Measurements from ENCODE around the gene CNTD1. TPM values are rescaled to one million over a fixed set of nuclear protein-coding genes. Genes with fewer than 3 reads are reported as not detected.
A peak's percentile ranks its signal among the peaks of the same experiment; 100 is the strongest.

The CNTD1 gene
- polyA plus RNA-seq, 10 donors, result 0.46 to 1.5 (median 0.74) TPM

DNA sequence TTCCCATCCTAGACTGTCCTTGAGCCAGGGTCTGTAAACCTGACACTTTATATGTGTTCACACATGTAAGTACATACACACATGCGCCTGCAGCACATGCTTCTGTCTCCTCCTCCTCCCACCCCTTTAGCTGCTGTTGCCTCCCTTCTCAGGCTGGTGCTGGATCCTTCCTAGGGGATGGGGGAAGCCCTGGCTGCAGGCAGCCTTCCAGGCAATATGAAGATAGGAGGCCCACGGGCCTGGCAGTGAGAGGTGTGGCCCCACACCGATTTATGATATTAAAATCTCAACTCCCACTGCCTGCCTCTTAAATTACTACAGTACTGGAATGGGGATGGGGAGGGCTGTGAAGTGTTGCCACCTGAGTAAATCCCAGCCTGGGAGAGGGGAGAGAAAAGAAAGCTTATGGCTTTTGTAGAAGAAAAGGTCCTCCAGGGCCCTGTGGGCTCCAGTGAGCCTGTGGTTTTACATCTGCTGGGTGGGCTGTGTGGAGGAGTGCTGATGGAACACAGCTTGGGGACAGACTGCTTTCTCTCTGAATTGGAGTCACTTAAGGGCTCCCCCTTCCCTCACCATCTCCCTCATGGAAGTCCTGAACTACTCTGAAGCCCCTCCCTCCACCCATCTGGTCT is 19.2 kb upstream of the CNTD1 start:
- DNase-seq, result no peak

DNA sequence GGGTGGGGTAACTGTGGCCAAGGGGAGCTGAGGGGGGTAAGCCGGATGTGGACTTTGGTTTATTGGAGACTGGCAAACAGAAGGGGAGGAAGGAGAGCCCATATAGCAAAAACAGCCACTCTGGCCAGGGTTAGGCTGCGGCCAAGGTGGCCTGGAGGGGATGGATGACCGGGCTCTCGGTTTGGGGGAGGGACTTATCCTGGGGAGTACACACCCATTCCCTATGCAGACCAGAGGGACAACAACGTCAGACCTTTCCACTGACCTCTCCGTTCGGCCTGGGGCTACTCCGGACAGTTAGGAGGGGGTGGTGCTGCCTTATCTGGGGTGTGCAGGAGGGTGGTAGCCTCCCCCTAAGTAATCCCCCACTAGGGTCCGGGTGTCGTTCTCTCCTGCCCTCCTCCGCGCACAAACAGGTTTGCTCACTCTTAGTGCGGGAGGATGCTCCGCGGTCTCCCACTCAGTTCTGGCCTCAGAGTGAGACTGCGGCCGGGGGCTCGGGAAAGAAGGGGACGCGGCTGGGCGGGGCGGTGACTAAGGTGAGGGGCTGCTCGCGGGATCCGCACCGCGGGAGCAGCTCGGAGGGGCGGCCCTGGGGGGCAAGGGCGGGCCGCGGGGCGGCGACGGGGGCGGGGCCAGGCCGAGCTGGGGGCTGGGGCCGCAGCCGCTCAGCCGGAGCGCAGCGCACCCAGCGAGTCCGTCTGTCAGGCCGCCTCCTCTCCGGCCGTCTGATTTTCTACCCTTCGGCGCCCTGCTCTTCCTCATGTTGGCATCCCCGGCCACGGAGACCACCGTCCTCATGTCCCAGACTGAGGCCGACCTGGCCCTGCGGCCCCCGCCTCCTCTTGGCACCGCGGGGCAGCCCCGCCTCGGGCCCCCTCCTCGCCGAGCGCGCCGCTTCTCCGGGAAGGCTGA is 18.5 kb upstream of the CNTD1 start, which contains the start of gene WNK4:
Gene WNK4 (plus strand): TSS at position 675 of the 915 bp plus-strand sequence. CDS start 89 bp downstream, at position 764.
- DNase-seq, result peak in 1 of 3 donors; percentile 62

DNA sequence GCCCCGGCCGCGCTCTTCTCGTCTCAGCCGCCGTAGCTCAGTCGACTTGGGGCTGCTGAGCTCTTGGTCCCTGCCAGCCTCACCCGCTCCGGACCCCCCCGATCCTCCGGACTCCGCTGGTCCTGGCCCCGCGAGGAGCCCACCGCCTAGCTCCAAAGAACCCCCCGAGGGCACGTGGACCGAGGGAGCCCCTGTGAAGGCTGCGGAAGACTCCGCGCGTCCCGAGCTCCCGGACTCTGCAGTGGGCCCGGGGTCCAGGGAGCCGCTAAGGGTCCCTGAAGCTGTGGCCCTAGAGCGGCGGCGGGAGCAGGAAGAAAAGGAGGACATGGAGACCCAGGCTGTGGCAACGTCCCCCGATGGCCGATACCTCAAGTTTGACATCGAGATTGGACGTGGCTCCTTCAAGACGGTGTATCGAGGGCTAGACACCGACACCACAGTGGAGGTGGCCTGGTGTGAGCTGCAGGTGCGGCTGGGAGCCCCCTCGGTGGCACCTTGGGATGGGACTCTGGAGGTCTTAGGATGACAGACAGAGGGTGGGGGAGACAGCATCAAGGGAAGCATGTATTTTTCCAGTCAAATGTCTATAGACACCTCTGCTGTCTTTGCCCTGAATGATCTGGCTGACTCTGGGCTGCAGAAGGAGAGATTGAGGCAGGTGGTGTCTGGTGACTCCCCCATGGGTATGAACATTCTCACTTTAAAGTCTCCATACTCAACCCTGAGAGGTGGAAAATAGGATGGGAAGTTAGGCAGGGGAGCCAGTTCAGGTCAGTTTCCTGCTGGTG is 17.6 kb upstream of the CNTD1 start:
- no peak for DNase-seq

DNA sequence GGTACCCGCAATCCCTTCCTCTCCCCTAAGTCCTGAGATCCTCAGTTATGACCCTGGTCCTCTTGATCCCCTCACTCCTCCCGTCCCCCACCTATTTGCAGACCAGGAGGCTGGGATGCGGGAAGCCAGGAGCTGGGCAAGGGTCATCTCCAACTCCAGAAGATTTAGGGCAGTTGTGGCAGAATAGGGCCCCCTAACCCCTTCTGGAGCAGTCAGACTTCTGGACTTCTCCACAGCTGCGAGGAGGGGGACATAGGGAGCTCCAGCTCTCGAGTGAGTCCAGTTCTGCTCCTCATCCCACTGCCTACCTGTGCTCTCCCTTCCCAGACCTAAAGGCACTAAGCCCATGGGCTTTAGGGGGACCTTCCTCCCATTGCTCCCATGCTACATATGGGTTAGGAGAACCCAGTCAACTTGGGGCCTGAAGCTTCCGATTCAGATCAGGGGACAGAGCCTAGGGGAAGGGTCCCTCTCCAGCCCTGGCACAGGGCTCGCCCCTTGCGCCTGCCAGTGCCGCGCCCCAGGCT is 17.0 kb upstream of the CNTD1 start:
- no peak for DNase-seq

DNA sequence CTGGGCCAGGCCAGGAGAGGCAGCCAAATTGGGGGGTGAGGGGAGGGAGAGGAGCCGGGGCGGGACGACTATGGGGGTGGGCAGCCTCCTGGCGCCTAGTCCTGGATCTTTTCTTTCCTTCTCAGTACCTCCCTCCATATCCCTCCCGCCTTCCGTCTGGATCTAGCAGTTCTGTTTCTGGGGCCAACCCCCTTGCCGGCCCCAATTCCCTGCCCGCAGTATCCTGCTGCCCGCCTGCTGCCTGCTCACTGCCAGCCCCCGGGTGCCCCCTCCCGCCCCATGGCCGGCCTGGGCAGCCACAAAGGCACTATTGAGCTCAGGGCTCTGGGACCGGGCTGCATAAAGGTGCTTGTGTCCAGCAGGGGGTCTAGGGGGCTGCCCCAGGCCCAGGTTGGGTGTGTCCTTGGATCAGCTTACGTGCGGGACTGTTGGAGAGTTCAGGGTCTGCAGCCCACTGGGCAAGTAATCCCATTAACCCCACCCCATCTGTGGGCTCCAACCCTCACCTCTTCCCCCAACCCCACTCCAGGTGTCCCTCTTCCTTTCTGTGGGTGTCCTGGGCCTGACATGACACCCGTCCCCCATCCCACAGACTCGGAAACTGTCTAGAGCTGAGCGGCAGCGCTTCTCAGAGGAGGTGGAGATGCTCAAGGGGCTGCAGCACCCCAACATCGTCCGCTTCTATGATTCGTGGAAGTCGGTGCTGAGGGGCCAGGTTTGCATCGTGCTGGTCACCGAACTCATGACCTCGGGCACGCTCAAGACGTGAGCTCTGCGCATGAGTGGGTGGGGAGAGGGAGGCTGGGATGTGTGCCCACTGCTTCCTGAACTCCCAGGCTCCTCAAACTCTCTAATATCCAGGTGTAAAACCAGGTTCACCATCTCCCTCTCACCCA is 16.2 kb upstream of the CNTD1 start:
- DNase-seq, result no peak

DNA sequence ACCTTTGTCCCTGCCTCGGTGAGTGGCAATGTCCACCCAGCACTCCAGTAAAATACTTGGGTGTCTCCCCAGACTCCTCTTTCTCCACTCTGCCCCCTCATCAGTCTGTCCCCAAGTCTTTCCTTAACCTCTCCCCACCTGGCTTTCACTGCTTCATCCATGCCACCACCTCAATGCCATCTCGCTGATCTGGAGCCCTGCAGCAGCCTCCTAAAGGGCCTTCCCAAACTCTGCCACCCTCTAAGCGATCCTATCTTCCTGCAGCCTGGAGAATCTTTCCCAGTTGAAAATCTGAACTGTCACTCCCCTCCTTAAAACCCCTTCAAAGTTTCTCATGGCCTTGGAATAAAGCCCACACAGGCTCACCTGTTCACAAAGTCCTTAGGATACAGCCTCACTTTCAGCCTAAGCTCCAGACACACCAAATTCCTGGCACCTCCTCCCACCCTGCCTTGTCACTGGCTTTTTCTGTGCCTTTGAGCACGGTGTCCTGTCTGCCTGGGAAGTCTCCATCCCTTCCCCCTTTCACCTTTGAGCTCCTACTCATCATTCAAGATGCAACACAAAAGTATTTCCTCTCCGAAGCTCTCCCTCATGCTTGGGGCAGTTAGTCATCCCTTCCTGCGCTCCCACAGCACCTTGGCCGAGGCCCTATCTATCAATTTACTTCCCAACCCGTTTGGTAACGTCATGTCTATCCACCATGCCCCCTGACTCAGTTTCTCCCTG is 15.4 kb upstream of the CNTD1 start:
- DNase-seq, result peak in 1 of 3 donors; percentile 68

DNA sequence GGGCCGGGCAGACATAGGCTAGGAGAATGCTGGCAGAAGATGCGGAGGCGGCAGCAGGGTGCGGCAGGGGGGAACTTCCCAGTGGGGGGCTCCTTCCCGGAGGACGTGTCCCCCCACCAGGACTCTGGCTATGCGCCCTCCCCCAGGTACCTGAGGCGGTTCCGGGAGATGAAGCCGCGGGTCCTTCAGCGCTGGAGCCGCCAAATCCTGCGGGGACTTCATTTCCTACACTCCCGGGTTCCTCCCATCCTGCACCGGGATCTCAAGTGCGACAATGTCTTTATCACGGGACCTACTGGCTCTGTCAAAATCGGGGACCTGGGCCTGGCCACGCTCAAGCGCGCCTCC is 14.9 kb upstream of the CNTD1 start:
- DNase-seq, result no peak

DNA sequence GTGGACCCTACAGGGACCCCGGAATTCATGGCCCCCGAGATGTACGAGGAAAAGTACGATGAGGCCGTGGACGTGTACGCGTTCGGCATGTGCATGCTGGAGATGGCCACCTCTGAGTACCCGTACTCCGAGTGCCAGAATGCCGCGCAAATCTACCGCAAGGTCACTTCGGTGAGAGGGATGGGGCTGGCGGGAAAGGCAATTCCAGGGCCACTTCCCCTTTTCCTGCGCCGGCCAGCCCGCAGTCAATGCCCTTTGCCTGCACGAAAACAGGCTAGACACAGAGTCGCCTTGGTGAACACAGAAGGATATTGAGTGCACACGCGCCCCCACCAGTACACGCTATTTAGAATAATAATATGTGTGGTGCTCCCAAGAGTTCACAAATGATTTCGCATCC is 14.3 kb upstream of the CNTD1 start:
- no peak for DNase-seq

DNA sequence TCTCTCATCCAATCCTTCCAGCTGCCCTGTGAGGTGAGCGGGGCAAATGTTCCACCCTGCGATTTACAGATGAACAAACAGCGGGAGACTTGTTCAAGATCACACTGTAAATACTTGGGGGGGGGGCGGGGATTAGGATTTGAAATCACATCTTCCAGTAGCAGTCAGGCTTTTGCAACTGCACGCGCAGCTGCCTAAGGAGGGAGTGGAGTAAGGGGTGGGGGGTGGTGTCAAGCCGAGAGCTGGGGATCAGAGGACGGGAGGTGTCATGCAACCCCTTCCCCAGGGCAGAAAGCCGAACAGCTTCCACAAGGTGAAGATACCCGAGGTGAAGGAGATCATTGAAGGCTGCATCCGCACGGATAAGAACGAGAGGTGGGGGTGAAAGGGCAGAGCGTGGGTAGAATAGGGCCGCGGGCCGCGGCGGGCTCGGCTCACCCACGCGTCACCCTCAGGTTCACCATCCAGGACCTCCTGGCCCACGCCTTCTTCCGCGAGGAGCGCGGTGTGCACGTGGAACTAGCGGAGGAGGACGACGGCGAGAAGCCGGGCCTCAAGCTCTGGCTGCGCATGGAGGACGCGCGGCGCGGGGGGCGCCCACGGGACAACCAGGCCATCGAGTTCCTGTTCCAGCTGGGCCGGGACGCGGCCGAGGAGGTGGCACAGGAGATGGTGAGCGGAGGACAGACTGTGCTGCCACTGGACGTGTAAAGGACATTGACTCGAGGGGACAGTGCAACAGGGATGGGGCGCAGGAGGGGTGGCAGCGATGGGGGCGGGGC is 13.7 kb upstream of the CNTD1 start:
- DNase-seq, result no peak

DNA sequence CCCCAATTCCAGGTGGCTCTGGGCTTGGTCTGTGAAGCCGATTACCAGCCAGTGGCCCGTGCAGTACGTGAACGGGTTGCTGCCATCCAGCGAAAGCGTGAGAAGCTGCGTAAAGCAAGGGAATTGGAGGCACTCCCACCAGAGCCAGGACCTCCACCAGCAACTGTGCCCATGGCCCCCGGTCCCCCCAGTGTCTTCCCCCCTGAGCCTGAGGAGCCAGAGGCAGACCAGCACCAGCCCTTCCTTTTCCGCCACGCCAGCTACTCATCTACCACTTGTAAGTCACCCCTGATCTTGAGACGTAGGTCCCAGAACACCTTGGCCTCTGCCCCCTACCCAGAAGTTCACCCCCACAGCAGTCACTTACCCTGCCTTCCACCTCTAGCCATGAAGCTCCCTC is 11.4 kb upstream of the CNTD1 start:
- no peak for DNase-seq

DNA sequence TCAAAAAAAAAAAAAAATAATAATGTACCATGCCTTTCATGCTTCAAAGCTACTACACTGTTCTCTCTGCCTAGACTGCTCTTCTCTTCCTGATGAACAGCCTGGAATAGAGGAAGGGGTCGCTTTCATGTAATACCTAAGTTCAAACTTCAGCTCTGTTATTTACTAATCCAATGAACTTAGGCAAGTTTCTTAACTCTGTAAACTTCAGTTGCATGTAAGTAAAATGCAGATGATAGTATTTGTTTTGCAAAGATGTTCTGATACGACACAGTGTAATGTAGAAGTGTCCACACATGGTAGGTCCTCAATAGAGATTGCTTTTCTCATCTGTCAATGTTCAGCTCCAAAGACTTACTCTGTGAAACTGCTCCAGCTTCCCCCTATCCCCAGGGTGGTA is 6.7 kb upstream of the CNTD1 start:
- DNase-seq, result no peak

DNA sequence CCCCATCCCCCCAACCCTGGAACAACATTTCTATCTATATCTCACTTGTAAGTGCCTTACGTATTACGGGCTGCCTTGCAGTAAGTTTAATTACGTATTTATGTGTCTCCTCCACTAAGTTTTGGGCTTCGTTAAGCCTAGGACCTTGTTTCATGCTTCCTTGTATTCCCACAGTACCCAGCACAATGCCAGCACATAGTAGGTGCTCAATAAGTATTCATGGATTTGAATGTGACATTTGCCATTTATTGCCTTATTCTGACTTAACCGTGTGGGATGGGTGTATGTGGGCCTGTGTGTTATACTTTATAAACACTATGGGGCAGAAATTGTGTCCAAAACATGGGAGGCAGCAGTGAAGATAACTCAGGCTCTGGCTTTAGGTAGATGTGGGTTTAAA is 6.1 kb upstream of the CNTD1 start:
- DNase-seq, result no peak

DNA sequence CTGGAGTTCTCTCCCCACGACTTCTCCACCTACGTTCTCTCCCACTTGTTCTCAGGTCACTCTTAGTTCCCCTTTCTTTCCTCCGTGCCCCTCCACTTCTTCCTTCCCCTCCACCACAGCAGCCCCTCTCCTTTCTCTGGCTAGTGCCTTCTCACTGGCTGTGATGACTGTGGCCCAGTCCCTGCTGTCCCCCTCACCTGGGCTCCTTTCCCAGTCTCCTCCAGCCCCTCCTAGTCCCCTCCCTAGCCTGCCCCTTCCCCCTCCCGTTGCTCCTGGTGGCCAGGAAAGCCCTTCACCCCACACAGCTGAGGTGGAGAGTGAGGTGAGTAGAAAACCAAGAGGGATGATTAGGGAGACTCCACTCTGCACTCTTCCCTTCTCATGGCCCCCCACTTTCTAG is 3.6 kb upstream of the CNTD1 start:
- DNase-seq, result no peak

DNA sequence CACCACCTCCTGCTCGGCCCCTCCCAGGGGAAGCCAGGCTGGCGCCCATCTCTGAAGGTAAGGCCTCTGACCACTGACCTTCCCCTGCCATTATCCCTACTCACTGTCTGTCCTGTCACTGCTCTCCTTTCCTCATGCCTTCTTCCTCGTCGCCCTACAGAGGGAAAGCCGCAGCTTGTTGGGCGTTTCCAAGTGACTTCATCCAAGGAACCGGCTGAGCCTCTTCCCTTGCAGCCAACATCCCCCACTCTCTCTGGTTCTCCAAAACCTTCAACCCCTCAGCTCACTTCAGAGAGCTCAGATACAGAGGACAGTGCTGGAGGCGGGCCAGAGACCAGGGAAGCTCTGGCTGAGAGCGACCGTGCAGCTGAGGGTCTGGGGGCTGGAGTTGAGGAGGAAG is 3.2 kb upstream of the CNTD1 start:
- no peak for DNase-seq

DNA sequence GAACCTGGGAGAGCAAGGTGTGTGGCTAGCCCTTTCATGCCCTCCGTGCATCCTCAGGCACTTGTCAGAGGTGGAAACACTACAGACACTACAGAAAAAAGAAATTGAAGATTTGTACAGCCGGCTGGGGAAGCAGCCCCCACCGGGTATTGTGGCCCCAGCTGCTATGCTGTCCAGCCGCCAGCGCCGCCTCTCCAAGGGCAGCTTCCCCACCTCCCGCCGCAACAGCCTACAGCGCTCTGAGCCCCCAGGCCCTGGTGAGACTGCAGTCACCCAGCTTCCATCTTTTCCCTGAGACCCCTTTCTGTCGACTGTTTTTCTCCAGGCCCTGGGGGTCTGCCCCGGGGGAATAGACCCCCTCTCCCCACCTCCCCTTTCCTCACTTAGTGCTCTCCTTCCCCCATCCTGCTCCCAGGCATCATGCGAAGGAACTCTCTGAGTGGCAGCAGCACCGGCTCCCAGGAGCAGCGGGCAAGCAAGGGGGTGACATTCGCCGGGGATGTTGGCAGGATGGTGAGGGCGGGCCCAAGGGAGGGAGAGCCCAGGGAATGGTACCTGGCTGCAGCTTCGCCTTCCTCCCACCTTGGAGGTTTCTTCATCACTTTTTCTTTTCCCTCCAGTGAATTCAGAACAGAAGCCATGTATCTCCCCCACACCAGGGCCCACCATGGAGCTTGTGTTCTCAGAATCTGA is 2.4 kb upstream of the CNTD1 start:
- no peak for DNase-seq

DNA sequence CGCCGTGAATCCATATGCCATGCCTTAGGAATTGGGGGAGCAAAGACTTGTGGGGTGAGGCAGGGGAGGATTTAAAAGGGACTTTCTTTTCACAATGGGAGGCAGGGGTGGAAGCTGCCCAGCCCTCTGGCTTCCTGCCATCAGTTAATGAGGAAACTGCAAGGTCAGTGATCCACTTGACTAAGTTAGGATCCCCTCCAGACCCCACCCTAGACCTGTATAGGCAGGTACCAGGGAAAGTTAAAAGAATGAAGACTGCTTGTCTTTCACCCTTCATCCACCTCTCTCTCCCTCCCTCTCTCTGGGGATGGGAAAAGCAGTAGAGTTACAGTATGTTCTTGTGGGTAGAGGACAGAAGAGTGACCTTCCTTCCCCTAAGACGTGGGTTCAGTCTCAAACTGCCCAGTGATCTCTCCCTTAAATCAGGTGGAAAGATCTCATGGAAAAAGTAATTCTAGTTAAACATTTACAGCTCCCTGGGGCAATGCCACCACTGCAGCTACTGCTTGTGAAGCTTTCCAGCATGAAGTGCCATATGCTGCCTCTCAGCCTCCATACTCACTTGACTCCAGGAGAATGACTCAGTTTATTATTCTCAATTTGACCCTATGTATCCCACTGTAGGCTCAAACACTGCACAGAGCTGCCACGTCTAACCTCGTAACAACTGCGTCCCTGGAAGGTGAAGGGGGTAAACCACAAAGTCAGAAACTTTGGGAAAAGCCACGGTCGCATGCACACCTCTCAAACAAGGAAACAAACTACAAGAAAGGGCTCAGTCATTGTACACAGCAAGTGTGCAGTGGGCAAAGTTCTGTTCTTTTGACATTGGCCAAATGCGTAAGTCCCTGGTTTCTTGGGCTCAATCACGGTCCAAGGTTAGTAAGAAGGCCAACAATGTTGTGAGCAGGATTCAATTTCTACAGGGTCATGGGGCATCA is 1.3 kb upstream of the CNTD1 start:
- no peak for DNase-seq

DNA sequence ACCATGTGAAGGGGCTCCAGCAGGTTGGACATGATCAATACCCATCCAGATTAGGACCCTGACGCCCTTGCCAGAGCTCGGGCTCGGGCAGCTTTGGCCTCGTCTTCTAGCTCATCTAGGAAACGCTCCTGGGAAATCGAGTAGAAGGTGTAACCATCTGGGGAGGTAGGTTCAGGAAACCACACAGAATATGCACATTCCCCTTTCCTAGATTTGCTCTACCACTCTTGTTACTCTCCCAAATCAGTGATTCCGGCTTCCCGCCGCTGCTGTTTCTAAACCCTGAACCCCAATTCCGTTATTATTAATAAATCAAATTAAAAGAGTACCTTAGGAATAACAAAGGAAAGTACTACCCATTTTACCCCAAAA is 664 bp upstream of the CNTD1 start:
- DNase-seq, result no peak

All from muscle of back (tissue), 11 donors.